Heart right ventricle (tissue), 16 donors: ENCODE results near the gene RNF157. TPM values are rescaled to one million over a fixed set of nuclear protein-coding genes. Genes with fewer than 3 reads are reported as not detected.

Experiments used
- ATAC-seq, 8 donors: fragments of 200-7000 bp; cut with Tn5 transposase; one replicate each; pipeline ENCODE4 v1.9.1; 2020; ENCODE audit warnings: mild to moderate bottlenecking in 8 of 8, moderate library complexity in 8 of 8, moderate number of reproducible peaks in 1 of 8
- DNase-seq, 2 donors: peaks; one replicate each; pipeline ENCODE4 v3.0.0-alpha.2; 2020
- H3K27ac ChIP-seq, 10 donors: fragments of 200-600 bp; sonication (generic) in 2 of 10; one replicate each; pipeline versions ENCODE4 v1.5.0 to v1.8.0; 2020 to 2022; ENCODE audit warnings: mild to moderate bottlenecking in 3 of 10
- H3K27me3 ChIP-seq, 7 donors: fragments of 200-600 bp; one replicate each; pipeline ENCODE4 v1.8.0; 2021 to 2022; ENCODE audit warnings: mild to moderate bottlenecking in 2 of 7
- H3K36me3 ChIP-seq, 9 donors: fragments of 200-600 bp; sonication (generic) in 1 of 9; one replicate each; pipeline versions ENCODE4 v1.5.0 to v1.8.0; 2020 to 2022; ENCODE audit warnings: mild to moderate bottlenecking in 2 of 9
- H3K4me1 ChIP-seq, 9 donors: fragments of 200-600 bp; sonication (generic) in 1 of 9; one replicate each; pipeline versions ENCODE4 v1.5.0 to v1.8.0; 2020 to 2022; ENCODE audit warnings: mild to moderate bottlenecking in 4 of 9
- H3K4me3 ChIP-seq, 10 donors: fragments of 200-600 bp; sonication (generic) in 2 of 10; one replicate each; pipeline versions ENCODE4 v1.5.0 to v1.8.0; 2020 to 2022; ENCODE audit warnings: mild to moderate bottlenecking in 7 of 10, moderate library complexity in 2 of 10
- H3K9me3 ChIP-seq, 11 donors: fragments of 200-600 bp in 10 of 11; sonication (generic) in 2 of 11; one replicate each; pipeline versions ENCODE4 v1.5.0 to v1.8.0; 2013 to 2022; ENCODE audit warnings: mild to moderate bottlenecking in 2 of 11, control low read depth in 1 of 11, moderate library complexity in 1 of 11
- CTCF ChIP-seq, 9 donors: fragments of 200-600 bp; sonication (generic) in 2 of 9; IDR thresholded peaks; one replicate each; pipeline versions ENCODE4 v1.5.0 to v1.8.0; 2021 to 2022; ENCODE audit warnings: antibody characterized with exemption in 9 of 9, mild to moderate bottlenecking in 5 of 9, moderate library complexity in 1 of 9
- WGBS, 2 donors: extraction: QIAGEN DNeasy Blood & Tissue Kit; methylation state at CpG; one replicate each; pipeline ENCODE4 v1.1.7; 2013; ENCODE audit warnings: inconsistent platforms in 1 of 2; 5-methylcytosine and 5-hydroxymethylcytosine counted together
- intact Hi-C, 10 donors: fragments of 100-400 bp; cut with DNase I; formaldehyde crosslinking; loops; one replicate each; pipeline versions ENCODE4 v1.11.1 to v1.14.2; 2022
- polyA plus RNA-seq, 2 donors: library from polyadenylated mRNA; stranded (reverse); fragments of 200-250 nt; gene quantifications; one replicate each; pipeline ENCODE4 v1.2.3, GENCODE V29; 2013
- total RNA-seq, 10 donors: library from RNA; stranded (reverse); fragmentation: NEBNext Ultra II Directional in 3 of 10; extraction: Animal tissue kit (Norgen Biotek cat#: 25700) in 3 of 10; gene quantifications; one replicate each; pipeline versions ENCODE4 v1.2.1 to v1.2.4, GENCODE V29; 2021 to 2023
- donor health status: Arrhythmogenic right ventricular cardiomyopathy.
- donor health status: ischemic (EF 13 %, LVEDD 7.1; RV severe dilation, severe dysfunction).
- donor health status: healthy with polysubstance abuse.
- donor health status: DM: no; HTN: yes; CAD: no.
- donor health status: DM: no; HTN: no; CAD: no.
- donor health status: ischemic (EF 25% LVEDD 6.9; RV normal size, moderate dysfunction).
- donor health status: ischemic (EF 25% LVEDD 5.7; RV mildly dilated, moderate dysfunction).
- donor health status: healthy.
- donor health status: DM: yes; HTN: yes; CAD: no.
- donor health status: Ischemic cardiomyopathy.
- donor health status: ischemic (EF 35%, LVEDD 5.7; RV mildly dilated, moderate dysfunction).
- donor health status: nonischemic (EF 11% LVEDD 7.7; RV severe dilation, severe dysfunction).
- donor health status: DM: yes; HTN: yes; CAD: no.
- donor health status: PGD.
- donor health status: ischemic (EF 29% LVEDD 5.4; RV normal size, mild dysfunction).
- donor health status: nonischemic (EF 23%, LVEDD 6.1; RV moderate dilation, normal function).

The RNF157 gene
- total and polyA plus RNA-seq, 12 donors, result 1.3 to 18.8 (median 3.4) TPM

GRCh38 chr17:76264755-76265623 lies 24.7 kb upstream of the RNF157 start, which contains the start of gene UBALD2:
TSS of gene UBALD2 (plus strand) at chr17:76265348. CDS start at chr17:76265506, 158 bp downstream.
- intact Hi-C loops, result loop anchor here in 3 of 10 donors (5.0 to 10.0 kb wide), 3 partner anchors 68 to 483 kb away; partner anchors contain the start of genes MRPL38 (in 1 of the 3) and UNK (in 1 of the 3)
- Histone ChIP-seq H3K4me3 (peak within 1 kb of the TSS; percentile 72 to 98 (median 94)), H3K4me1 (peaks cover 26 to 83% (median 60%) of the 10 kb centered on the region in 9 donors), H3K27me3 (no peaks in the 10 kb centered on the region), H3K27ac (peak within 1 kb of the TSS; percentile 89 to 98 (median 94)), H3K9me3 (no peaks in the 10 kb centered on the region), H3K36me3 (peaks cover 0 to 21% (median 0%) of the 10 kb centered on the region in 9 donors)
- WGBS, 2 donors, result 0% methylated on average over 59 to 94 of the region's 94 CpGs
- no peak for TF ChIP-seq CTCF (IDR thresholded peaks at IDR 0.05)
- DNase-seq, result peak; percentile 99
- peak; percentile 93 to 97 (median 96) for ATAC-seq

- intact Hi-C loops, result loop anchor here in 1 of 10 donors (10.0 kb wide), 1 partner anchor 360 kb away; the partner anchor contains the start of gene MRPL38
- 39 to 45% methylated on average over 9 of the region's 9 CpGs for WGBS, 2 donors
- ATAC-seq, result no peak
- DNase-seq, result no peak
- peaks cover 0 to 15% (median 0%) of the 10 kb centered on the region in 9 donors for H3K36me3 ChIP-seq
- peak overlapping the region in 6 of 10 donors; percentile 2 to 98 (median 48) for H3K4me3 ChIP-seq
- no peaks in the 10 kb centered on the region for H3K27me3 ChIP-seq
- H3K9me3 ChIP-seq, result no peaks in the 10 kb centered on the region
- TF ChIP-seq CTCF (IDR thresholded peaks at IDR 0.05), result no peak
- H3K27ac ChIP-seq, result peak overlapping the region; percentile 5 to 87 (median 64)
- H3K4me1 ChIP-seq, result peaks cover 20 to 83% (median 55%) of the 10 kb centered on the region in 9 donors
These were observed 24.1 kb upstream of the RNF157 start for GRCh38 chr17:76264425-76264754.

- TF ChIP-seq CTCF (IDR thresholded peaks at IDR 0.05), result no peak
- Histone ChIP-seq H3K27ac (peak overlapping the region in 6 of 10 donors; percentile 21 to 87 (median 76)), H3K4me1 (peaks cover 16 to 81% (median 55%) of the 10 kb centered on the region in 9 donors), H3K27me3 (no peaks in the 10 kb centered on the region), H3K4me3 (no peak overlapping the region), H3K9me3 (no peaks in the 10 kb centered on the region), H3K36me3 (peaks cover 0 to 10% (median 0%) of the 10 kb centered on the region in 9 donors)
- intact Hi-C loops, result loop anchor here in 1 of 10 donors (10.0 kb wide), 1 partner anchor 359 kb away; the partner anchor contains the start of gene MRPL38
- 97 to 98% methylated on average over 5 of the region's 5 CpGs for WGBS, 2 donors
- ATAC-seq, result no peak
- DNase-seq, result no peak
These were observed 23.6 kb upstream of the RNF157 start for GRCh38 chr17:76263896-76264295.

GRCh38 chr17:76262732-76263344 lies 22.5 kb upstream of the RNF157 start:
- TF ChIP-seq CTCF (IDR thresholded peaks at IDR 0.05), result no peak
- H3K36me3 ChIP-seq, result peaks cover 0 to 6% (median 0%) of the 10 kb centered on the region in 9 donors
- peak overlapping the region in 7 of 10 donors; percentile 1 to 87 (median 62) for H3K27ac ChIP-seq
- peaks cover 10 to 70% (median 46%) of the 10 kb centered on the region in 9 donors for H3K4me1 ChIP-seq
- intact Hi-C loops, result loop anchor here in 1 of 10 donors (10.0 kb wide), 1 partner anchor 358 kb away; the partner anchor contains the start of gene MRPL38
- H3K9me3 ChIP-seq, result no peaks in the 10 kb centered on the region
- H3K4me3 ChIP-seq, result no peak overlapping the region
- ATAC-seq (no peak), DNase-seq (no peak)
- 72 to 75% methylated on average over 9 of the region's 9 CpGs for WGBS, 2 donors
- no peaks in the 10 kb centered on the region for H3K27me3 ChIP-seq
